GM18520 (cell line): Measurements from ENCODE around the gene ZNF318.
"Not testable (repeated sequence)": the region's sequence is repeated elsewhere in the genome, so short reads cannot be mapped to it uniquely, and the experiment has no call there.

ENCODE experiments used
- ATAC-seq: cut with Tn5 transposase; IDR thresholded peaks from one replicate; pipeline ENCODE4 v1.9.1; 2021; ENCODE audit not compliant: unreplicated experiment

ZNF318 gene

DNA sequence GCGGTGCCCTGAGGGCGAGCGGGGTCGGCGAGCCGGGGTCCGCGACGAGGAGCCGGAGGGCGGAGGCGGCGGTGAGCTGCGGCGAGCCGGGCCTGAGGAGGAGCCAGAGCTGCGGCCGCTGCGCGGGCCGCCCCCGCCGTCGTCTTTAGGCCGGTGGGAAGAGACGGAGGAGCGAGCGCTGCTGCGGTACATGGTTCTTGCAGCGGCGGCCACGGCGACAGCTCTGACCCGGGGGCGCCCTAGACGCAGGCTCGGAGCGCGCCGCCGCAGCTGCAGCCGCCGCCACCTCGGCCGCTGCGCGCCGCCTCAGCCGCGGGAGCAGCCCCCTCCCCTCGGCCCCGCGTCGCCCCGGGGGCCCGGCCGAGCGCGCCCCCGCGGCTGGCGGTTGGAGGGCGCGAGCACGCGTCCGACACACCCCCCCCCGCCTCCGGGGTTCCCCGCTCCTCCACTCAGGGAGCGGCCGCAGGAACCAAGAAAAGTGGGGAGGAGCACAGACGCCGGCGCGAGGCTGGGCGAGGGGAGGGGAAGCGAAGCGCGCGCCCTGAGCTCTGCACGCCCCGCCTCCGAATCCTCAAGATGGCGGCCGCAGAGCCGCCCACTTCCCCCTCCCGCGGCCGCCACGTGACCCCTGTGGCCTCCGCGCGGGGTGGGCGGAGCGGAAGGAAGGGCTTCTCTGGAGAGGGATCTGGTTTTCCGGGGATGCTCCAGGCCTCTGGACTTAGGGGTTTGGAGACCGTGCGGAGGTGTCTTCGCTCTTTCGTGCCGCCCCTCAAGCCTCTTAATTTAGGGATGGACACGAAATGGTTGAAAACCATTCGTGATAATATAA, at the start of gene ZNF318:
Gene ZNF318 (minus strand): TSS at position 474 of the 829 bp plus-strand sequence. CDS start 282 bp downstream, at position 192.
- peak; percentile 82 for ATAC-seq

DNA sequence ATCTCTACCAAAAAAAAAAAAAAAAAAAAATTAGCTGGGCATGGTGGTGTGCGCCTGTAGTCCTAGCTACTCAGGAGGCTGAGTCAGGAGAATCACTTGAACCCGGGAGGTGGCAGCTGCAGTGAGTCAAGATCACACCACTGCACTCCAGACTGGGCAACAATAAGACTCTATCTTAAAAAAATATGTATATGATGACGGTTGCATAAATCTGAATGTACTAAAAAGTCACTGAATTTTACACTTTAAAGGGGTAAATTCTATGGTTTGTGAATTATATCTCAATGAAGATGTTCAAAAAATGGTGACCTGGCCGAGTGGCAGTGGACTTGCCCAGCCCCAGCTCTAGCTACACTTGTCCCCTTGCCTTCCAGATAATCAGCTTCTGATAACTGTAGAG, 47.5 kb upstream of the ZNF318 start:
- no peak for ATAC-seq

DNA sequence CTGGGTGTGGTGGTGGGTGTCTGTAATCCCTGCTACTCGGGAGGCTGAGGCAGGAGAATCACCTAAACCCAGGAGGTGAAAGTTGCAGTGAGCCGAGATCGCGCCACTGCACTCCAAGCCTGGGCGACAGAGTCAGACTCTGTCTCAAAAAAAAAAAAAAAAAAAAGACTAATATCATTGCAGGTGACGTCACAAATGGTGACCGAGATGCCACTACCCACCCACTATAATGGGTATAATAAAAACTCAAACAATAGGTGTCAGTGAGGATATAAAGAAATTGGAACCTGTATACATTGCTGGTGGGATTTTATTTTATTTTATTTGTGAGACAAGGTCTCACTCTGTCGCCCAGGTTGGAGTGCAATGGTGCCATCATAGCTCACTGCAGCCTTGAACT, 45.8 kb upstream of the ZNF318 start:
- ATAC-seq, result not testable (repeated sequence)

DNA sequence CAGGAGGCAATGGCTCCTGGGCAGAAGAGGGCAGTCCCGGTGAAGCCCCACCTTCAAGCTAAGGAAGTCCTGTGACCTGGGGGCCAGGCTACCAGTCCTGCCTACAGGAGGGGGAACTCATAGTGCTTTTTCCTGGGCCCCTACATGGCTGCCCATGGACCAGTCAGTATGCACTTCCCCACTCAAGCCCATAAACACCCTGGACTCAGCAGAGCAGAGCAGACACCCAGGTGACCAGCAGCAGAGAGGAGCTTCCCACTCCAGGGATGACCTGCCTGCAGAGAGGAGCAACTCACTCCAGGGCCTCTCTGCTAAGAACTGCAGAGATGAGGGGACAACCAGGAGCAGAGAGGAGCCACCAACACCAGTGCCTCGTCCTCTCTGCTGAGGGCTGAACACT, 43.6 kb upstream of the ZNF318 start:
- ATAC-seq, result no peak

DNA sequence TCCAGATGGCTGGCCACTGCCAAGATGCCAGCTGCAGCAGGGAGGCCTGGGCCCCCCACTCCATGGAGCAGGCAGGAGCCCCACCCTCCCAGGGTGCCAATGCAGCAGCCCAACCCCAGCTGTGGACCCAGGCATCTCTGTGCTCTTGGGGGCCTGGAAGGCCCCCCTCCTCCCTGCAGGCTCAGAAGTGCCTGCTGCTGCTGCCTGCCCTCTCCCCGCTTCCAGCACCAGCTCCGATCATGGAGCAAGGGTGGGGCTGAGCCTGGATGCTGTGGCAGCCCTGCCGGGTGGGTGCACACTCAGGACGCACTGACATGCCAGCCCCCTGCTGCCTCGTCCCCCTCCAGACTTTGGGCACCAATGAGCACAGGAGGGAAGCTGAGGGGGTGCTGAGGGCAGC, 43.1 kb upstream of the ZNF318 start:
- no peak for ATAC-seq

DNA sequence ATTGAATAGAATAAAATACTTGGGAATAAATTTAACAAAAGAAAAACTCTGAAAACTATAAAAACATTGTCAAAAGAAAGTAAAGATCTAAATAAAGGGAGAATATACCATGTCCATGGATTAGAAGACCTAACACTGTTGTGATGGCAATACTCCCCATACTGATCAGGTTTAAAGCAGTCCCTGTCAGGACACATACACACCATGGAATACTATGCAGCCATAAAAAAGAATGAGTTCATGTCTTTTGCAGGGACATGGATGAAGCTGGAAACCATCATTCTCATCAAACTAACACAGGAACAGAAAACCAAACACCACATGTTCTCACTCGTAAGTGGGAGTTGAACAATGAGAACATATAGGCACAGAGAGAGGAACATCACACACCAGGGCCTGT, 41.3 kb upstream of the ZNF318 start:
- ATAC-seq, result not testable (repeated sequence)

GRCh38 chr6:43408259-43408658, 38.8 kb upstream of the ZNF318 start:
- ATAC-seq, result no peak

DNA sequence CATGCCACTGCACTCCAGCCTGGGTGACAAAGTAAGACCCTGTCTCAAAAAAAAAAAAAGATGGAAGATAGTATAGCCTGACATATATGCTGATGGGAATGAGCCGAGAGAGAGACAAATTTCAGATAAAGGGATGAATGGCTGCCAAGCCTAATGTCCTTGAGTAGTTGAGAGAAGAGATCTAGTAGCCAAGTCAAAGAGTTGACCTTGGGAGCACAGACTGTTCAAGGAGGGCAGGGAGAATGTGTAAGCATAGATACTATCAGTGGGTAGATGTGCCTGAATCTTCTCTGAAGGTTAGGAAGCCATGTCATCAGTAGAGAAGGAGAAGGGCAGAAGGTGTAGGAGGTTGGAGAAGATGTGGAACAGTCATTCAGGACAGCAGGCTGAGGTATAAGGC, 37.8 kb upstream of the ZNF318 start:
- ATAC-seq, result no peak

DNA sequence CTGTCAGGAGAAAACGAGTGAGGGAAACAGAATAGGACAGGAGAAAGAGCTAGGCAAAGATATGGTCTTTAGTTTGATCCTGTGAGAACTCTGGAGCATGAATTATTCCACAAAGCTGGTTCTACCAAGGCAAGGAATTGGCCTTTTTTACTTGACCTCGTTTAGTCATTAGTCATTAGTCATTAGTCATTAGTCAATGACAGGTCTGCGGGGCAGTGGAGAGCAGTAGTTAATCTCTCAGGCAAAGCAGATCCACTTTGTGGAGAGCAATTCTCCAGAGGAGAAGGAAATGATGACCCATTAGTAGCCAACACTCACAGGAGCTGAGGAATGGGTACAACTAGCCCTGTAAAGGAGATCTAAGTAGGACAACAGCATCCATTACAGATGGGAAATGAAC, 35.9 kb upstream of the ZNF318 start:
- ATAC-seq, result no peak

DNA sequence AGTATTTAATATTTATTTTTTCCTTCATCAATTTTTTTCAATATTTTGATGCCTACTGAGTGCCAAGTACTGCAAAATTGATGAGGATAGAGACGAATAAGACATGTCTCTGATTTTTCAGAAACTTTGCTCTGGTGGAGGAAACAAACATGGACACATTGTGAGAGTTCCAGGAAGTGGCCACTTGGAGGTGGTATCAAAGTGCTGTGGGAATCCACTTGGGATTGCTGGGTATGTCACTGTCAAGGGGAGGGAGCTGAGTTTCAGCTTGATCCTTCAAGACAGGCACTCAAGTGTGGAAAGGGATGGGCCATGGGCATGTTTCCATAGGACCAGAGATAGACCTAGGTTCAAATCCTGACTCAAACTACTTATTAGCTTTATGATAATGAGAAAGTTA, 33.4 kb upstream of the ZNF318 start:
- ATAC-seq, result no peak

GRCh38 chr6:43401730-43402129, 32.3 kb upstream of the ZNF318 start:
- no peak for ATAC-seq

DNA sequence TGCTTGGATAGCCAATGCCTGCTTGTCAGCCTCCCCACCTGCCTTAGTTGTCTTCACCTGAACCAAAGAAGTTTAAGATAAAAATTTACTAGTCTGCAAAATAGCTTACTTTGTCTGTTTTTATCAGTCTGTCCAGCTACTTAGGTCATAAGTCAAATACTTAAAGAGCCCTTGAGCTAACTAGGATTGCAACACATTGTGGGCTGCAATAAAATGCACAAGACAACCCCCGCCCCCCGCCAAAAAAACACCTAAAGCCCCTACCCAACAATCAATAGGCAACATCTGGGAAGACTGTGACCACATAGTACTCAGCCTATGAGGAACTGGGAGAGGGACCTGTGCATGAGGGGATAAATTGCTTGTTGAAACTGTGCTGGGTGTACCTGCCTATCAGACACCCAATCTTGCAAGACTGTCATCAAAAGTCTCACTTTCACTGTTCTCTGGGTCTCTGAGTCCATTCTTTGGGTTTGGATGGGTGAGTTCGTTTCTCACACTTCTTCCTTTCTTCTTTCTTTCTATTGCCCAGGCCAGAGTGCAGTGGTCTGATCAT, 30.6 kb upstream of the ZNF318 start:
- ATAC-seq, result no peak

GRCh38 chr6:43396408-43397149, 27.1 kb upstream of the ZNF318 start:
- no peak for ATAC-seq

DNA sequence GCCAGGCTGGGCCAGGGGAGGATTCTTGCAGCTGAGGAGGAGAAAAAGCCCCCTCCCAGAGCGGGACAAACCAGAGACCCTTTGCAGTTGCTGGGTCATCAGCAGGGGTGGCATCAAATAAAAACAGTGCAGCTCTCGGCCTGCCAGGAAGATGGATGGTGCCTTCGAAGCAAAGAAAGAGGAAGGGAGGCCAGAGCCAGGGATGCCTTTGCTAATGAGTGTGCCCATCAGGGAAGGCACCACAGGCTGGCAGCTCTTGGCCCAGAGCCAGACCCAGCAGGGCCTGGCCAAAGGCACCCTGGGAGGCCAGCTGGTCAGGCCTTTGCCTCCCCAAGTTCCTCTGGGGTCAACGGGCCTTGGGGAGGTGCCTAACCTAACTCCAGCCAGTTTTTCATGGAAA, 26.3 kb upstream of the ZNF318 start:
- no peak for ATAC-seq

DNA sequence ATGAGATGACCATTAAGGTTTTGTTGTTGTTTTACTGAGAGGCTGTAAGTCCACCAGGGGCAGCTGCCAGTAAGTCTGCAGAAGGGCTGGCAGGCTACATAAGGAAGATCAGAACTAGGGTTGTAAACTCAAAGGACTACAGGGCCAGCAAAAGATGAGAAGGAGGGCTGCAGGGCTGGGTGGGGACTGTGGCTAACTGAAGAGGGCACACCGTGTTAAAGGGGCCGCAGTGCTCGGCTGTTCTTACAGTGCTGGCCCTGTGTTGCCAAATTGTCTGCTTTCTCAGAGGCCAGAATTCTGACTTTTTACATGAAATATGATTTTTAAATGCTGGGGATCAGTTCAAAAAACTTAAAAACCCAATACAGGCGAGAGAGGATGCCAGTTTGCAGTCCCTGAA, 25.5 kb upstream of the ZNF318 start:
- ATAC-seq, result no peak

DNA sequence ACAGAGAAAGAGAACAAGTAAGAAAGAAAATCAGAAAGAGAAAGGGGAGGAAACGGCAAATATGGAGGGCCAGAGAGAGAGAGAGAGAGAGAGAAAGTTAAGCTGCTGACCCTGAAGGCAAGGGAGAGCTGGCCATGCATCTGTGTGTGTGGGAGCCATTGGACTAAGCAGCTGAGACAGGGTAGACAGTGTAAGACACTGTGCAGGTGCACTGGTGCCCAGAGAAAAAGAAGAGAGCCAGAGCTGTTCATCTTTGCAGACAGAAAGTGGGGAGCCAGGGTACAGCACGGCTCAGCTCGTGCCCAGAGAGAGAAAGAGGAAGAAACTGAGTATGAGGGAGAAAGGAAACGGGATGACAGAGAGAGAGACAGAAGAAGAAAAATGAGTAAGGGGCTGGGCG, 24.2 kb upstream of the ZNF318 start:
- no peak for ATAC-seq

DNA sequence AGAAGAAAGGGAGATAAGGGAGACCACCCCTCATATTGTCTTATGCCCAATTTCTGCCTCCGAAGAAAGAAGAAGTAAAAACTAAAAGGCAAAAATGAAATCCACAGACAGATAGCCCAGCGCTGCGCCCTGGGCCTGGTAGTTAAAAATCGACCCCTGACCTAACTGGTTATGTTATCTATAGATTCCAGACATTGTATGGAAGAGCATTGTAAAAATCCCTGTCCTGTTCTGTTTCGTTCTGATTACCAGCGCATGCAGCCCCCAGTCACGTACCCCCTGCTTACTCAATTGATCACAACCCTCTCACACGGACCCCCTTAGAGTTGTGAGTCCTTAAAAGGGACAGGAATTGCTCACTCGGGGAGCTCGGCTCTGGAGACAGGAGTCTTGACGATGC, 23.7 kb upstream of the ZNF318 start:
- not testable (repeated sequence) for ATAC-seq

GRCh38 chr6:43391440-43392031, 22.1 kb upstream of the ZNF318 start:
- no peak for ATAC-seq

GRCh38 chr6:43390753-43391439, 21.4 kb upstream of the ZNF318 start:
- not testable (repeated sequence) for ATAC-seq

- no peak for ATAC-seq
These were observed 20.4 kb upstream of the ZNF318 start for GRCh38 chr6:43389730-43390295.

GRCh38 chr6:43386492-43386891, 17.0 kb upstream of the ZNF318 start:
- ATAC-seq, result no peak
